Nephron progenitor cell (in vitro differentiated cells): ENCODE results near the gene MLST8.

Source experiments
- DNase-seq: peaks from one replicate; pipeline ENCODE4 v3.0.0; 2021
- H3K27ac Mint-ChIP-seq: 2 replicates; pipeline ENCODE4 v1.8.0; 2021; ENCODE audit warnings: mild to moderate bottlenecking, moderate library complexity, mixed read lengths
- H3K27me3 Mint-ChIP-seq: 2 replicates; pipeline ENCODE4 v1.8.0; 2021; ENCODE audit warnings: mild to moderate bottlenecking, low read depth, mixed read lengths; ENCODE audit not compliant: poor library complexity
- H3K36me3 Mint-ChIP-seq: 2 replicates; pipeline ENCODE4 v1.8.0; 2021; ENCODE audit warnings: low read depth, mixed read lengths
- H3K4me1 Mint-ChIP-seq: 2 replicates; pipeline ENCODE4 v1.8.0; 2021; ENCODE audit warnings: mixed read lengths
- H3K4me3 Mint-ChIP-seq: 2 replicates; pipeline ENCODE4 v1.8.0; 2021; ENCODE audit warnings: mild to moderate bottlenecking, moderate library complexity, mixed read lengths
- H3K9me3 Mint-ChIP-seq: 2 replicates; pipeline ENCODE4 v1.8.0; 2021; ENCODE audit warnings: mild to moderate bottlenecking, moderate library complexity, mixed read lengths
- TF ChIP-seq, protein P1 (sequence below): fragments of 200-600 bp; sonication (generic); IDR thresholded peaks from 2 replicates; pipeline ENCODE4 v1.5.0; 2021; ENCODE audit warnings: antibody characterized with exemption

The MLST8 gene

DNA sequence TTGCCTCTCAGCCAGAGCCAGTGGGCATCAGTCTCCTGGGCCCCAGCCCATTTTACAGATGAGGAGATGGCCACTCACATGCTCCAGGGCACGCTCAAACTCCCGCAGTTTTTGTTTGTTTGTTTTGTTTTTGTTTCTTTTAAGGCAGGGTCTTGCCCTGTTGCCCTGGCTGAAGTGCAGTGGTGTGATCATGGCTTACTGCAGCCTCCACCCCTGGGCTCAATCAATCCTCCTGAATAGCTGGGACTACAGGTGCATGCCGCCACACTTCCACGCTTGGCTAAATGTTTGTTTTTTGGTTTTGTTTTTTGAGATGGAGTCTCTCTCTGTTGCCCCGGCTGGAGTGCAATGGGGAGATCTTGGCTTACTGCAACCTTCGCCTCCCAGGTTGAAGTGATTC is 21.7 kb downstream of the MLST8 start:
- Mint-ChIP-seq H3K4me3 (no peak overlapping the region), H3K27ac (no peak overlapping the region), H3K36me3 (peaks cover 5% of the 10 kb centered on the region), H3K9me3 (no peaks in the 10 kb centered on the region), H3K27me3 (peaks cover 2% of the 10 kb centered on the region), H3K4me1 (peaks cover 24% of the 10 kb centered on the region)
- TF ChIP-seq, protein P1, sequence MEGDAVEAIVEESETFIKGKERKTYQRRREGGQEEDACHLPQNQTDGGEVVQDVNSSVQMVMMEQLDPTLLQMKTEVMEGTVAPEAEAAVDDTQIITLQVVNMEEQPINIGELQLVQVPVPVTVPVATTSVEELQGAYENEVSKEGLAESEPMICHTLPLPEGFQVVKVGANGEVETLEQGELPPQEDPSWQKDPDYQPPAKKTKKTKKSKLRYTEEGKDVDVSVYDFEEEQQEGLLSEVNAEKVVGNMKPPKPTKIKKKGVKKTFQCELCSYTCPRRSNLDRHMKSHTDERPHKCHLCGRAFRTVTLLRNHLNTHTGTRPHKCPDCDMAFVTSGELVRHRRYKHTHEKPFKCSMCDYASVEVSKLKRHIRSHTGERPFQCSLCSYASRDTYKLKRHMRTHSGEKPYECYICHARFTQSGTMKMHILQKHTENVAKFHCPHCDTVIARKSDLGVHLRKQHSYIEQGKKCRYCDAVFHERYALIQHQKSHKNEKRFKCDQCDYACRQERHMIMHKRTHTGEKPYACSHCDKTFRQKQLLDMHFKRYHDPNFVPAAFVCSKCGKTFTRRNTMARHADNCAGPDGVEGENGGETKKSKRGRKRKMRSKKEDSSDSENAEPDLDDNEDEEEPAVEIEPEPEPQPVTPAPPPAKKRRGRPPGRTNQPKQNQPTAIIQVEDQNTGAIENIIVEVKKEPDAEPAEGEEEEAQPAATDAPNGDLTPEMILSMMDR: no peak
- DNase-seq: no peak

GRCh38 chr16:2228161-2228824 is 23.0 kb downstream of the MLST8 start:
- no peak for DNase-seq
- H3K27me3 Mint-ChIP-seq: peaks cover 2% of the 10 kb centered on the region
- H3K27ac Mint-ChIP-seq: no peak overlapping the region
- no peaks in the 10 kb centered on the region for H3K9me3 Mint-ChIP-seq
- H3K36me3 Mint-ChIP-seq: peaks cover 5% of the 10 kb centered on the region
- H3K4me3 Mint-ChIP-seq: no peak overlapping the region
- peaks cover 24% of the 10 kb centered on the region for H3K4me1 Mint-ChIP-seq
- TF ChIP-seq, protein P1: no peak

DNA sequence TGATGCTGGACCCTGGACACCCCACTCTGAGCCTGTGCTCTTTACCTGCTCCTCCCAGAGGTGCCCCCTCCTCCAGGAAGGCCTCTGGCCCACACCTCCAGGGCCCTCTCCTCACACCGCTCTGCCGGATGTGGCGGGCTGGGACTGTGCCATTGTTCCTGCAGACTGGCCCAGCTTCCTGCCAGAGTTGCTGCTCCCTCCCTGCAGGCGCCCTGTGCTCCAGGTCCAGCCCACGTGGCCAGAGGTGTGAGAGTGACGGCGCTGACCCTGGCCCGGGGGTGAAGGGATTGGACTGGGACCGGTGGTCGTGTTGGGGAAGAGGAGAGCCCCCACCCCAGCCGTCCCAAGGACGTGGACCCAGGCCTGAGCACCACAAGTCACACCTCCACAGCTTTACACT is 23.8 kb downstream of the MLST8 start:
- Mint-ChIP-seq H3K27me3 (peaks cover 2% of the 10 kb centered on the region), H3K36me3 (peaks cover 5% of the 10 kb centered on the region), H3K9me3 (no peaks in the 10 kb centered on the region), H3K27ac (no peak overlapping the region), H3K4me1 (peaks cover 23% of the 10 kb centered on the region), H3K4me3 (no peak overlapping the region)
- TF ChIP-seq, protein P1: no peak
- no peak for DNase-seq

DNA sequence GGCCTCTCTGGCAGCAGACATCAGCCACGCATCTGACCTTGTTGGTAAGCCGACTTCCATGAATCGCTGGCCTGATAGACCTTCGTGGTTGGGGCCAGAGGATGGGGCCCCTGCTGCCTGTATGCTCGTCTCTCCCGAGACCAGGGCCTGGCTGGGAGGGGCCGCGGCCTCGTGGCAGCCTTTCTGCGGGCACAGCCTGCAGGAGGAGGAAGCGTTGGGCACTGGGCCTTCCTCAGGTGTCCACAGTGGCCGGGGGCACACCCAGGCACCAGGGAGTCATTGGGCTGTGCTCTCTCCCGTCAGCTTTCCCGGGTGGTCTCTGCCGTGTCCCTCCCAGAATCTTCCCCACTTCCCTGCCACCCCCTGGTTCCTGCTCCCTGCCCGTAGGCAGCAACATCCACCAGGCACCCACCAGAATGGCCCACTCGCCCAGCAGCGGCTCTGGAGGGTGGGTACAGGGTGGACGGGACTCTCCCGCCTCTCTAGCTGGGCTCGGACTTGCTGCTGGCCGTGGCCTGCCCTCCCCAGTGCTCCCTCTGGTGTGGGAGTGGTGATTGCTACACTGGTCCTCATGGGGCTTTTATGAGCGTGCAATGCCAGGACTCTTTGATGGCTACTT is 24.5 kb downstream of the MLST8 start:
- no peaks in the 10 kb centered on the region for H3K9me3 Mint-ChIP-seq
- H3K4me1 Mint-ChIP-seq: peaks cover 16% of the 10 kb centered on the region
- no peak overlapping the region for H3K4me3 Mint-ChIP-seq
- peaks cover 2% of the 10 kb centered on the region for H3K27me3 Mint-ChIP-seq
- TF ChIP-seq, protein P1: no peak
- H3K36me3 Mint-ChIP-seq: peaks cover 5% of the 10 kb centered on the region
- no peak overlapping the region for H3K27ac Mint-ChIP-seq
- DNase-seq: no peak

- no peaks in the 10 kb centered on the region for H3K9me3 Mint-ChIP-seq
- no peak overlapping the region for H3K4me3 Mint-ChIP-seq
- H3K27me3 Mint-ChIP-seq: peaks cover 4% of the 10 kb centered on the region
- no peak for DNase-seq
- TF ChIP-seq, protein P1: no peak
- H3K27ac Mint-ChIP-seq: no peak overlapping the region
- H3K36me3 Mint-ChIP-seq: peaks cover 5% of the 10 kb centered on the region
- peaks cover 13% of the 10 kb centered on the region for H3K4me1 Mint-ChIP-seq
These were observed 25.1 kb downstream of the MLST8 start for GRCh38 chr16:2230376-2230775.
